ENCODE results near the gene UPF1. TPM values are rescaled to one million over a fixed set of nuclear protein-coding genes. Genes with fewer than 3 reads are reported as not detected.

Gene UPF1
- total RNA-seq, 1 experiment from 2014 or later, result 57.1 TPM

- CTCF ChIA-PET, result no interaction called here
- peaks cover 14% of the 10 kb centered on the region for H3K36me3 Mint-ChIP-seq (ENCODE audit: insufficient read depth, unreplicated experiment)
- H3K9me3 Mint-ChIP-seq (ENCODE audit: low read depth, unreplicated experiment), result no peaks in the 10 kb centered on the region
- DNase-seq, result no peak
- H3K4me1 Mint-ChIP-seq (ENCODE audit: low read depth, unreplicated experiment), result peaks cover 26% of the 10 kb centered on the region
- no peak for TF ChIP-seq CTCF (IDR thresholded peaks at IDR 0.05; ENCODE audit: unreplicated experiment)
- H3K4me3 Mint-ChIP-seq (ENCODE audit: low read depth, unreplicated experiment), result no peak overlapping the region
- H3K27ac Mint-ChIP-seq (ENCODE audit: unreplicated experiment), result no peak overlapping the region
- H3K27me3 Mint-ChIP-seq (ENCODE audit: unreplicated experiment), result no peaks in the 10 kb centered on the region
- intact Hi-C loops (cut with micrococcal nuclease; ENCODE audit: unreplicated experiment), result no loop called here
- BruUV-seq (replicated peaks), result no TSS peak
Observed at GRCh38 chr19:18840288-18841267, 8.8 kb downstream of the UPF1 start.

- H3K36me3 Mint-ChIP-seq (ENCODE audit: insufficient read depth, unreplicated experiment), result peaks cover 14% of the 10 kb centered on the region
- intact Hi-C loops (cut with micrococcal nuclease; ENCODE audit: unreplicated experiment), result no loop called here
- no peak for DNase-seq
- no TSS peak for BruUV-seq (replicated peaks)
- H3K9me3 Mint-ChIP-seq (ENCODE audit: low read depth, unreplicated experiment), result no peaks in the 10 kb centered on the region
- H3K4me3 Mint-ChIP-seq (ENCODE audit: low read depth, unreplicated experiment), result no peak overlapping the region
- no peak overlapping the region for H3K27ac Mint-ChIP-seq (ENCODE audit: unreplicated experiment)
- H3K4me1 Mint-ChIP-seq (ENCODE audit: low read depth, unreplicated experiment), result peaks cover 26% of the 10 kb centered on the region
- CTCF ChIA-PET, result no interaction called here
- no peaks in the 10 kb centered on the region for H3K27me3 Mint-ChIP-seq (ENCODE audit: unreplicated experiment)
- TF ChIP-seq CTCF (IDR thresholded peaks at IDR 0.05; ENCODE audit: unreplicated experiment), result no peak
Observed at GRCh38 chr19:18841400-18841799, 9.6 kb downstream of the UPF1 start.

GRCh38 chr19:18842166-18842565 lies 10.4 kb downstream of the UPF1 start:
- no peak overlapping the region for H3K4me3 Mint-ChIP-seq (ENCODE audit: low read depth, unreplicated experiment)
- H3K27me3 Mint-ChIP-seq (ENCODE audit: unreplicated experiment), result no peaks in the 10 kb centered on the region

GRCh38 chr19:18843960-18844359 lies 12.2 kb downstream of the UPF1 start:
- Mint-ChIP-seq H3K4me1 (ENCODE audit: low read depth, unreplicated experiment) (peaks cover 20% of the 10 kb centered on the region), H3K9me3 (ENCODE audit: low read depth, unreplicated experiment) (no peaks in the 10 kb centered on the region), H3K36me3 (ENCODE audit: insufficient read depth, unreplicated experiment) (peaks cover 16% of the 10 kb centered on the region), H3K4me3 (ENCODE audit: low read depth, unreplicated experiment) (no peak overlapping the region), H3K27ac (ENCODE audit: unreplicated experiment) (no peak overlapping the region), H3K27me3 (ENCODE audit: unreplicated experiment) (no peaks in the 10 kb centered on the region)
- no peak for DNase-seq
- TF ChIP-seq CTCF (IDR thresholded peaks at IDR 0.05; ENCODE audit: unreplicated experiment), result no peak
- CTCF ChIA-PET, result no interaction called here
- intact Hi-C loops (cut with micrococcal nuclease; ENCODE audit: unreplicated experiment), result no loop called here
- BruUV-seq (replicated peaks), result no TSS peak

More at GRCh38 chr19:18842166-18842565, 10.4 kb downstream of the UPF1 start:
- TF ChIP-seq CTCF (IDR thresholded peaks at IDR 0.05; ENCODE audit: unreplicated experiment), result no peak
- intact Hi-C loops (cut with micrococcal nuclease; ENCODE audit: unreplicated experiment), result no loop called here
- Mint-ChIP-seq H3K27ac (ENCODE audit: unreplicated experiment) (no peak overlapping the region), H3K36me3 (ENCODE audit: insufficient read depth, unreplicated experiment) (peaks cover 17% of the 10 kb centered on the region), H3K4me1 (ENCODE audit: low read depth, unreplicated experiment) (peaks cover 26% of the 10 kb centered on the region), H3K9me3 (ENCODE audit: low read depth, unreplicated experiment) (no peaks in the 10 kb centered on the region)
- no TSS peak for BruUV-seq (replicated peaks)
- CTCF ChIA-PET, result no interaction called here
- no peak for DNase-seq
